Forelimb muscle (tissue), 1 donor: ENCODE results near the gene GRID2. TPM values are rescaled to one million over a fixed set of nuclear protein-coding genes. Genes with fewer than 3 reads are reported as not detected.

ENCODE experiments used
- DNase-seq: peaks from one replicate; pipeline ENCODE4 v3.0.0-alpha.2; 2013; ENCODE audit warnings: low read depth
- polyA plus RNA-seq: library from polyadenylated mRNA; unstranded; fragments of 120-200 nt; gene quantifications from one replicate; pipeline ENCODE4 v1.2.1, GENCODE V29; 2013; ENCODE audit not compliant: insufficient read length

The GRID2 gene
- polyA plus RNA-seq, 1 donor = 0.16 TPM

- no peak for DNase-seq
Measured at GRCh38 chr4:93501244-93501643, 1197.5 kb downstream of the GRID2 start.

DNA sequence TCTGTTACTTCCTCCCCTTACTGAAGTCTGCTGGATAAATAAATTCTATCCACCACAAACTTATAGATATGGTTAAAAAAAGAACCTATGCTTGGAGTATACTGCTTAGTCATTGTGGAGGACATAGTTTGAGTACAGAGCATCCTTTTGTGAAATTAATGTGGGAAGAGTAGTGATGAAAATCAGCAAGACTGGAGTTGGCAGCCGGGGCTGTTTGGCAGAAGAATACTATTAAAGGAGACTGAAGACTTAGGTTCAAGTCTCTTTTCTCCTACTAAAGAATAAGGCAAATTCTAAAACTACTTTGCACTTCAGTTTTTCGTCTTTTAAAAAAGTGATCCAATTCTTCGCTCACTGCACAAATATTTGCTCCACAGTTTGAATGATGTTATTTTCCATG lies 1198.2 kb downstream of the GRID2 start:
- no peak for DNase-seq

GRCh38 chr4:93502991-93503390 lies 1199.2 kb downstream of the GRID2 start:
- no peak for DNase-seq

DNA sequence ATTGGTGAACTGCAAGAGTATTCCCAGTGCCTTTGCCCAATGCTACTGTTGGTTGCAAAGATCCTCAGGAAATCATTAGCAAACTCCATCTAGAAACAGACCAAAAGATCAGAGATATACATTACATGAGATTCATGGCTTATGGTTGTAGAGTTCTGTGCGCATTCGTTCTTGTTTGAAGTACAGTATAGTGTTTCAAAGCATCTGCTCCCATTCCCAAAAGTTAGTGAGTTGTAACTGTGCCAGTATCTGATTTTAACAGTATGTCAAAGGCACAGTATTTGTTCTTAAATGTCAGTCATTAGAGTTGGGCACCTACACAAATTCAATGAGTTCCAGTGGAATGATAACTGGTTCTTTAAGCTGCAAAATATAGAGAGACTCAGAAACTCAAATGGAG lies 1210.1 kb downstream of the GRID2 start:
- DNase-seq = no peak

DNA sequence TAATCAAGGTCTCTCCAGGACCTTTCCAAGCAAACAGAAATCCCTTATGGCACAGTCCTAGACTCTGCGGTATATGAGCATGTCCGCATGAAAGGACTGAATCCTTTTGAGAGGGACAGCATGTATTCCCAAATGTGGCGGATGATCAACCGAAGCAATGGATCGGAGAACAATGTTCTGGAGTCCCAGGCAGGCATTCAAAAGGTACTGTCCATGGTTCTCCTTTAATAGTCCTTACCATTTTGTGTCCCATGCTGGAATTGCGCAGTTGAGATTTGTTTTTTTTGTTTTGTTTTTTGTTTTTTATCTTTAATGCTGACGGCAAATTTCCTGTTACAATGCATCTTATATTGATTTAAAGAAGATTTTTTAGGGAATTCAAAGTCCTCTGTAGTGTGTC lies 1211.4 kb downstream of the GRID2 start:
- DNase-seq = no peak

- DNase-seq = no peak
Measured at GRCh38 chr4:93529692-93530372, 1226.1 kb downstream of the GRID2 start.

DNA sequence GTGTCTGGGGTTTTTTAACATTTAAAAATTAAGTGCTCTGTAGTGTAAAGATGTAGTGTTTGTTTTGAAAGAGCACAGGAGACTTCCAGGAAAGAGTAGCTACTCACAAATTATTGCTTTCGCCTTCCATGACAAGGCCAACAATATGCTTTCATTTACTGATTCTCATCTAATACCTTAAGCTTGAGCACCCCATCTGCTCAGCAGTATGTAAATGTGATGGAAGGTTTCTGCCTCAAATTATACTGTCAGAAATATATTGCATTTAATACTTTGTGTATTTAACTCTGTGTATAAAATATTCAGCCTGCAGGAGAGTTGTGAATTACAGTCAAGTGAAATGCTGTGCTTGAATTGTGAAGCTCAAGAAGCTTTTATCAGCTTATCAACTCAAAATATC lies 1228.5 kb downstream of the GRID2 start:
- DNase-seq = no peak

DNA sequence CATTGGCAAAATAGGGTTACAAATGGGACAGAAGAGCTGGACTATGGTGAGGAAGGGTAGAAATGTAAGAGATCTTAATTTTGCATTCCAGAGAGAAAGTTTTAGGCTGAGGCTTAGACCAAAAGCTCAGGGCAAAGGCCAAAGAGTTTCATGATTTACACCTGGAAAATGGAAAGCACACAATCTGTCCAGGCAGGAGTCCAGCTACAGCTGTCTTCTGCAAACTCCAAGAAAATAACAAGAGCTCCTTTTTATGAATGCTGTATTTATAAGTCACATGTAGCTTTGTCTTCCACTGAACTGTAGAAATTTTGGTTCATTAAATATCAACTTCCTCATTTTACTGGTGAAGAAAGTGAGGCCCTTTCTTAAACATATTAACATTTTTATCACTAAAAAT lies 1236.8 kb downstream of the GRID2 start:
- DNase-seq = no peak

DNA sequence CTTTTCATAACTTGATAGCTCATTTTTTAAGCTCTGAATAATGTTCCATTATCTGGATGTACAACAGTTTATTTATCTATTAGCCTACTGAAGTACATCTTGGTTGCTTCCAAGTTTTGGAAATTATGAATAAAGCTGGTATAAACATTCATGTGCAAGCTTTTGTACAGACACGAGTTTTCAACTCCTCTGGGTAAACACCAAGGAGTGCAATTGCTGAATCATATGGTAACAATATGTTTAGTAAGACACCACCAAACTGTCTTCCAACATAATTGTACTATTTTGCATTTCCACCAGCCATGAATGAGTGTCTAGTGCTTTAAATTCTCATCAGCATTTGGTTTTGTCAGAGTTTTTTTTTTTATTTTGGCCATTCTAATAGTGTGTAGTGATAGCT lies 1258.1 kb downstream of the GRID2 start:
- no peak for DNase-seq

GRCh38 chr4:93568758-93569157 lies 1265.0 kb downstream of the GRID2 start:
- DNase-seq = no peak

DNA sequence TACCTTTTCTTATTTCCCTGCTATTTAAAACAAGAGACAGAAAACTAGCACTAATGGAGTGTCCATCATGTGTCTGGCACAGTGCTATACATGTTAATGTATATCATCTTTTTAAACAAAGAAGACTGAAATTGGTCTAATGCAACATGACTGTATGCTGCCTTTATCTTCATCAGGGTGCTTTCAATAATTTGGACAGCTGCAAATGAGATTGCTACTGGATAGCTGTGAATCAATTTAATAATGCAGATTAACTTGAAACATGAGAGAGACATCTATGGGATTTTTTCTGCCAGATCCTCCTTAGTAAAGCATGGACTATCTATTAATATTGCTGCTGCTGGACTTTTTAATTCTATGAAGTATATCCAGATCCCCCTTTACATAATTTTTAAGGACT lies 1269.5 kb downstream of the GRID2 start:
- DNase-seq = no peak

DNA sequence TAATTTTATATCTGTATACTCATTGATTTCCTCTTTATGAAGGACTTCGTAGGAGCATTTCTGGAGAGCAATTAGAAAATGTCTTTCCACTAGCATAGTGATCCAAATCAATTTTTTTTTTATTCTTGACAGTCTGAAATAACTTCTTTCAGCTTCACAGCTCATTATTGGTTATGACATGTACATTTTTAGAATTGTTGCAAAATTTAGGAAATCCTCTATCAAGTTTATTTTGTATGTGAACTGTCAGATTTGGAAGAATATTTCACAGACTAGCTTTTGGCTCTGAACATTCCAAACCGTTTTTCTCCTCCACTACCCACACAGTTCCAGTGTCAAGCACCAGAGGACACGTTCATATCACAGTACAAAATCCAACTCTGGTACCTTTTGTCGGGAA lies 1275.2 kb downstream of the GRID2 start:
- DNase-seq = no peak

- no peak for DNase-seq
Measured at GRCh38 chr4:93605163-93605562, 1301.4 kb downstream of the GRID2 start.

- no peak for DNase-seq
Measured at GRCh38 chr4:93617606-93618005, 1313.8 kb downstream of the GRID2 start.

DNA sequence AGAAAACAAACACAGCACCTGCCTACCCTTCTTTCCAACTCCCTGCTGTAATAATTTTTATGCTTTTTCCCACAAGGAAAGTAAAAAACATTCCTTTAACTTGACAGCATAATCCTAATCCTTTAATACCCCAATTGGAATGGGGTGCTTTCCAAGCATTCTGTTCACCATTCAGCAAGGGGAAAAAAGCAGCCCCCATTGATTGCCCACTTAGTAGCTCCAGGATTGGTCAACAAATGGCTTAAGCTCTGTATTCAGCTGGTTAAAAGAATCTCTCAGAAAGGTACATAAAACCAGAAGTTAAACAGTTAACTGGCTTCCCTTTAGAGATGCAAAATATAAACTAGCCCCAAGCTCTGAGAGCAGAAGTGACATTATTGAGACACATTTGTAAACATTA lies 1330.0 kb downstream of the GRID2 start:
- no peak for DNase-seq

DNA sequence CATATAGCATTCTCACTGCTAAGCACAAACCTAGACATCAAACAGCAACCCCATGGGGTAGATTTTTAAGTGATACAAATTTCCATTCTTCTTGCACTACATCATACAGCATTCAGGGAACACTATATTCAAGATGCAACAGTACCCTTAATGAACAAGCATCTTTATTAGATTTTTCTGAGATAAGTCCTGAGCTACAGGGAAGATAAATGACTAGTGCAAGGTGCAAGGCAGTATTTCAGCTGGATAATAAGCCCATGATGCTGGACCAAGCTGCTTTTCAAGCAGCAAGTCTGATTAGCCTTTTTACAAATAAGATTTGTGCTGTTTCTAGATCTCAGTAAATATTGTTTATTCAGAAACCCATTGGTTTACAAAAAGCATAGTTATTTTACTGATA lies 1332.2 kb downstream of the GRID2 start:
- no peak for DNase-seq

DNA sequence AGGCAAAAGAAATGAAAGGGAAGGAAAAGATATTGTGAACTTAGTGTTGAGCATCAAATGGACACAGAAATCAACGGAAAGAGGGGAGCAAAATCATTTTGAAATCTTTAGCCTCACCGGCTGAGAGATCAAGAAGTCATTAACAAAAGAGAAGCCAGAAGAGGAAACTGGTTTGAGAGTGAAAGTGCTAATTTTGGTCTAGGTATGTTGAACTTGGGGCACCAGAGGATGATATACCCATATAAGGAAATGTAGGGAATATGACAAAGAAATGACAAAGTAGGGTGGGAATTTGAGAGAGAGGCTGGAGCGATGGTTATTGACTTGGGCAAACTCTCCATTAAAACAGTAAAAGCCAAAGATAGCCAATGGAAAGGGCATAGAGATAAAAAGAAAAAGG lies 1341.4 kb downstream of the GRID2 start:
- no peak for DNase-seq

DNA sequence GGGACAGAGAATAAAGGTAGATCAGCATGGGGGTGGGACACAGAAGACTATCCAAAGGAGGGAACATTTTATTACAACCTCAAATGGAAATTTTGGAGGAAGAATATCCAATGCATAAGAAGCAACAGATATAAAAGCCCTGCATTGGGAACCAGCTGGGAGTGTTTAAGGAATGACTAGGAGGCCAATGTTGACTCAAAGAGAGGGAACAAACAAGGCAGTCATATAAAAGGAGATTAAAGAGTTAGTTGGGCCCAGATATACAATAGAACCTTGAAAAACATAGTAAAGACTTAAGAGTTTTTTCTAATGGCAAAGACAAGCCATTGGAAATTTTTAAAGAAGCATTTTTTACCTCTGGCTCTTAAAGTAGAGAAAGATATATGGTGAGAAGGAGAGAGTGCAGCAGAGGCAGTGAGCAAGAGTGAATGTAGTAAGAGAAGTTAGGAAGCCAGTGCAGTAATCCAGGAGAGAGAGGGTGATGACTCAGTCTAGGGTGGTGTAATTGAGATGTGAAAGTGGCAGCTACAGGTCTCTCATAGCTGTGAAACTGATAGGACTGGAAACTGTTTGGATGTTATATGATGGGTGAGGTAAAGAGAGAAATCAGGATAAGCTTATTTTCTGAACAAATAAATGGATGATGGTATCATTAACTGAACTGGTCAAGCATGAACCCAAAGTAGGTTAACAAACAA lies 1342.6 kb downstream of the GRID2 start:
- no peak for DNase-seq

- no peak for DNase-seq
Measured at GRCh38 chr4:93648258-93648657, 1344.5 kb downstream of the GRID2 start.

DNA sequence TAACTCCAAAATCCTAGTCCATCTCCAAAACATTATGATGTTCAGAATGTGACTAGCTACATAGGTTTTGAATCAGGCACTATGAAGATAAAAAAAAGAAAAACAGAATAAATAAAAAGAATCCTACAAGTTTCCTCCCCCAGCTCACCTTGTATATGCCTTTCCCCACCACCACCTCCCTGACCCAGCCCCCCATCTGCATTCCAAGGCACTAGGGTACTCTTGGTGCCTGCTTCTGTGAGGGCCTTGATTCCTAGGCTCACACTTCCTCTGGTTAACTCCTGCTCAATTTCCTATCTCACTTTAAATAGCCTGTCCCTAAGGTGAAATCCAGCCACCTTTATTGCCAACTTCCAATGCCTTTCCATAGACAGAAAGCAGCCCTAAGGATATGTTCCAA lies 1346.1 kb downstream of the GRID2 start:
- DNase-seq = no peak

- DNase-seq = no peak
Measured at GRCh38 chr4:93654211-93654610, 1350.4 kb downstream of the GRID2 start.

DNA sequence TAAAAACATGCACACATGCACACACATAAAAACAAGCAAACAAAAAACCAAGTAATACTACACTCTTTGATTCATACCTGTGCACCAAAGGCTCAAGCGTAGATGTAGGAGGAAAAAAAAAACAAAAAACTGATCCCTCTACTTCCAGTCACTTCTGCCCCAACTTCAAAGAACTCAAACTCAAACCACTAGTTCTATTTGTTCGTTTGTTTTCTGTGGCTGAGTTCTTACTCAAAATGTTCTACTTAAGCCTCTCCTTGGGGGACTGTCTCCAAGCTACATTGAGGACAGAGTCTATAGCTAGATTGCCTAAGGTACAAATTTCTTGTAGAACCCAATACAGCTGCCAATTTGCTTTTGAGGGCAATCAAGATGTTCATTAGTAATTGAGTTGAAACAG lies 1353.8 kb downstream of the GRID2 start:
- DNase-seq = no peak

DNA sequence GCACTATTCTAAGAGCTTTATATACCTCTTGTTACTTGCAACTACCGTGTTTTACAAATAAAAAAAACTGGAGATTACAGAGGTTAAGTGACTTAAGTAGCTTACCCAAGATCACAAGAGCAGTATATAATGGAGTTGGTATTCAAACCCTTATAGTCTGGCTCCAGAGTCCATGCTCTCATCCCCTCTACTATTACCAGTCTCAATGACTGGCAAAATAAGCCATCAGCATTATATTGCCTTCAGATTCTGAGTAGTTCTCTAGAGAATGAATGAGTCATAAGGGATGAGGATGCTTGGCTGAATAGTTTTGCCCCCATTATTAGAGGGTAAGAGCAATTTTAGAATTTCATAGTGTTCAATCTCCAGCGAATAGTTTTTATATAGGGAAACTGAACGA lies 1354.7 kb downstream of the GRID2 start:
- DNase-seq = no peak

GRCh38 chr4:93659629-93660028 lies 1355.9 kb downstream of the GRID2 start:
- DNase-seq = no peak
